GM10847 (cell line): ENCODE results near the gene ARAP1.
A peak's percentile ranks its signal among the peaks of the same experiment; 100 is the strongest.

Experiments used
- POLR2A ChIP-seq: IDR thresholded peaks from 2 replicates; pipeline ENCODE4 v1.6.1; 2011; ENCODE audit not compliant: insufficient read length; ENCODE audit errors: extremely low read depth

Gene ARAP1

DNA sequence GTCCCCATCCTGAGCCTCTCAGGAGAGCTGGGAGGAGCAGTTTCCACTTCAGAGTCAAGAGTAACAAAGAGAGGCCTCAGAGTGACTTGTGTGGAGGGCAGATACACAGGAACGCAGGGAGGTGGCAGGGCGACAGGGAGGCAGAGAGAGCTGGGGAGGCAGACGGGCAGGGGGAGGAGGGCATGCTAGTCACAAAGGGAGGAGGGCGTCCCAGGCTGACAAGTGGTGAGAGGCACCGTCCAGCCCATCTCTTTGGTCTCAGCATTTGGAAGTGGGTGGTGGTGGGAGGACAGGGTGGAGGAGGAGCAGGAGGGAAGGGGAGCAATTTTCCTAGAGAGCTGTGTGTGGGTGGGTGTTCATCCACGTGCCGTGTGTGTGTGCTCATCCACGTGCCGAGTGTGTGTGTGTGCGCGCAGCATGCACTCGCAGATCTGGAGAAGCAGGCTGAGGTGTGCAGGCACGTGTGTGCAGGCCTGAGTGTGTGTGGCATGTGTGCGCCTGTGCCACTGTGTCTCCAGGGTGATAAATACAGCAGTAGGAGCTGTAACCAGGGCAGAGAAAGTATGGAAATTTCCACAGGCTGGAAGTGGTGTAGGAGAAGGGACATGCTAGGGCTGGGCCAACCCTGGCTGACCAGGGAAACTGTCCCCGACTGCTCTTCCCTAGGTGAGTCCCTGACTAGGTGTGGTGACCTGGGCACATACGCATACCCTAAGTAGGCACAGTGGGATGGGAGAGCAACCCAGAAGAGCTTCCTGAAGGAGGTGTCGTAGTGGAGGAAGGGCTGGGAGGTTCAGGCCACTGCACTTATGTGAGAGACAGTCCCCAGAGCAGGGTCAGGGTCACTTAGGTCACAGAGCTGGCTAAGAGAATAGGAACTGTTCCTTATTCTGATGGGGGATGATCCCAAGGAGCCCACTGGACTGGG is 70.7 kb downstream of the ARAP1 start:
- peak; percentile 19 for TF ChIP-seq POLR2A

- TF ChIP-seq POLR2A: no peak
These were observed 71.5 kb downstream of the ARAP1 start for GRCh38 chr11:72680624-72681158.

GRCh38 chr11:72679869-72680268 is 72.3 kb downstream of the ARAP1 start:
- TF ChIP-seq POLR2A: no peak

DNA sequence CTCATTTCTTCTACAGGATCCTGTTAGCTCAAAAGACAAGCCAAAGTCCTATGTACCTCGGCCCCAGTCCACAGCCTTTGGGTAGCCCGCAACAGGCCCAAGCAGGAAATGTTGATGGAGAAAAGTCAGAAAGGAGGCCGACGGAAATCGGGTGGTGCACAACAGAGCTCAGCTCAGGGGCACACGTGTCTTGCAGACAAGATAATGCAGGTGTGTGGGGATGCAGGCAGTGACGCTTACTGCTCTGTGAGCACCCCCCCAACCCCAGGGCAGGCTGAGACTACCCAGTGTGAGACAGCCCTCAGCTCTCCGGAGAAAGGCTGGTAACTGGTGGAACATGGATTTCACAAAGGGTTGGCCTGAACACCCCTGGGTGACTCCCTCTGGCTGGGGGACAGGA is 73.7 kb downstream of the ARAP1 start:
- no peak for TF ChIP-seq POLR2A

GRCh38 chr11:72676861-72677341 is 75.3 kb downstream of the ARAP1 start:
- TF ChIP-seq POLR2A: no peak

DNA sequence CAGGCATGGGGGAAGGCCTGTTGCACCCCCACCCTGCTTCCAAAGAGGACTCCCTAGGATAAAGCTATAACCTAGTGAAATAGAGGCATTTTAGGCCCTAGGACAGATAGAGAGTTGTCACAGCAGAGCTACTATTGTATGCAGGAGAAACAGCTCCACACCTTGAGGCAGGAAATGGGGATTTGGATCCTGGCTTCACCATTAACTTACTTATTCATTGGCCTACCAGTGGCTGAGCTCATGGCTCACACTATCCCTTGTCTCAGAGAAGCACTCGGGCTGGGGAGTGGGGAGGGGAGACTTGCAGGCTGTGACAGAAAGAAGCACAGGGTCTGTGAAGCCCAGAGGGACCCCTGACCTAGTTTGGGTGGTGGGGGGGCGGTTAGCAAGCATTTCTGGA is 77.0 kb downstream of the ARAP1 start:
- no peak for TF ChIP-seq POLR2A

DNA sequence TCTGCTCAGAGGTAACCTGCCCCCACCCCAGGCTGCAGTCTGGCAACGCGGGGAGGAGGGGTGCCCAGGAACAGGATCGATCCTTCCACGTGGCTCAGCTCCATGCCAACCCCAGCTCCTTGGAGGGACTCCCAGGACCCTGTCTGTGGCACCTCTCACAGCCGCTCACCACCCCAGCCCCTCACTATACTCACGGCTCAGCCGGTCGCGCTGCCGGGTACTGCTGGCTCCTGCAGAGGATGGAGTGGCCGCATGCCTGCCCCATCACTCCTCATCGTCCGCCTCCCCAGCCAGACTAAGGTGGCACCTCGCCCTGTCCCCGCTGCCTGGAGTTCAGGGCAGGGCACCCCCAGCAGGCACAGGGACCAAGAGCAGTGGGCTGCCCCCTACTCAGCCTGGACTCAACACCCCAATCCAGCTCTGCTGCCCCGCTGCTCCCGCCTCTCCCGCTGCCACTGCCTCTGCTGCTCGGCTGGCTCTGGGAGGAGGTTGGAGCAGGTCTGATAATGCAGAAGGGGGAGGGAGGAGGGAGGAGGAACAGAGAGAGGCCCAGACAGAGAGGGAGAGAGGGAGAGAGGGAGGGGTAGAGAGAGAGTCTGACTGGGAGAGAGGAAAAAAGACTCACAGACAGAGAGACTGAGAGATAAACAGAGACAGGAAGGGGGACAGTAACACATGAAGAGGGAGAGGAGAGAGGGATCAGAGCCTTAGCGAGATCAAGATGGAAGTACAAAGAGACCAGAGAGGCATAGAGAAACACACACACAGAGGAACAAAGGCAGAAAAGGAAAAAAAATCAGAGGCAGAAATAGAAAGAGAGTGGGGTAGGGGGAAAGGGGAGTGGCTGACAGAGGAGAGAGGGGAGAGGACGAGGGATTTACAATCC is 78.0 kb downstream of the ARAP1 start, which contains the start of gene PDE2A:
TSS of gene PDE2A (minus strand) at position 480 of the 886 bp plus-strand sequence. CDS start at position 265, 215 bp downstream.
- no peak for TF ChIP-seq POLR2A

DNA sequence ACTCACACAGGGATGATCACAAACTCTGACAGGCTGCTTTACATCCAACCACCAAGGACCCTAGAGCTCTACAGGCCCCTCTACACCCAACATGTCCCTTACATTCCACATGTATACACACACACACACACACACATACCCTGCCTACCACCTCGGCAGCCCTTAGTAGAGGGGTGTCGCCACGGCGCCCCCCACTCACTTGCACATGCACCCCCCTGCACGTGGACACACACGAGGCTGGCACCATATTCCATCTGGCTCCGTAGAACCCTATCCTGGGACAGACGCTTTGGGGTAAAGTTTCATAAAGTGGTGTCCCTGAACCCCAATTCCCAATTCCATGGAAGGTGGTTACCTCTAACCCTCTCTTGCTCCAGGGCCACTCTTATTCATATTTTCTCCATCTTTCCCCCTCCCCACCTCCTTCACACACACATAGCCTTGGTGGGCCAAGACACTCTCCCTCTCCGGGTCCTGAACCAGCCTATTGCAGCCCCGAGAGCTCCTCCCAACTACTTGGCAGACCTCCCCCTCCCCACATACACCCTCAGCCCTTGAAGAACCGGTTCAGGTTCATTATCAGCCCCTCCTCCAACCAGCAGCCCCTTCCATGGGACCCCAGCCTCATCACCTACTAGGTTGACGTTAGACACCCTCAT is 78.8 kb downstream of the ARAP1 start:
- TF ChIP-seq POLR2A: no peak

DNA sequence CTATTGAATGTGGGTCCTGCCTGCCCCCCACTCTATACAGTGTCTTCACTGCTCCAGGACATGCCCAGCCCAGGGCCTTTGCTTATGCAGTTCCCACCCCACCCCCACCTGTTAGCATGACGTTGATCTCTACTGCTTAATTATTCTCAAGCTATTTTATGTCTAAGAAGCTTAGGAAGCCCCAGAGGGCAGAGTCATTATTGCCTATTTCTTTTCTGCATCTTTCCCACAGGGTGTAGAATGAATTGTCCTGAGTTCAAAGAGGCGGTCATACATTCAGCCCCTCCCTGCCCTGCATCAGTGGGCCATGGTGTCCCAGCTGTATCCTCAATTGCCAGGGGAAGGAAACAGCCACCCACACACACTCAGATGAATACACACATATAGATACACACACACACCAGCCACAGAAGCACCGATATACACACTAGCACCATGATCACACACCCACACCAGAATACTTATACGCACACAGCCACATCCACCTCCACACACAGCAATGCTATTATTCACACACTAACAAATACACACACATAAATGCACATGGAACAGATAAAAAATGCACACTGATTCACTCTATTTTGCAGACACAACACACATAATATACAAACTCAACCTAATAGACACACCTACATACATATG is 79.5 kb downstream of the ARAP1 start:
- no peak for TF ChIP-seq POLR2A

GRCh38 chr11:72671152-72672099 is 80.8 kb downstream of the ARAP1 start:
- TF ChIP-seq POLR2A: no peak

DNA sequence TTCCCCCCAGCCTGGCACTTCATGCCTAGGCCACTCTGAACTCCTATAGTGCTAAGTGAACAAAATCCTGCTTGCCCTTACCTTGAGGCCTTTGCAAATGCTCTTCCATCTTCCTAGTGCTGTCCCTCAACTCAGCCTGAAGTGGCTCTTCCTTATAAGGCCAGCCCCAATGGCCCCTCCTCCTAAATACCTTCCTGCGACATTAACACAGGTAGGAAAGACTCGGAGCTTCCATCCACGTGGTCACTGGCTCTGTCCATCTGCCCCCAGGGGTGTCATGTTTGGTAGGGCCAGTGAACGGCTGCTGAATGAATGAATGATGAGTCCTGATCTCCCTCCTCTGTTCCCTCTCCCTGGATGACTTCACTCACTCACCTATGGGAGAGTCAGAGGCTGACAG is 82.2 kb downstream of the ARAP1 start:
- TF ChIP-seq POLR2A: no peak

DNA sequence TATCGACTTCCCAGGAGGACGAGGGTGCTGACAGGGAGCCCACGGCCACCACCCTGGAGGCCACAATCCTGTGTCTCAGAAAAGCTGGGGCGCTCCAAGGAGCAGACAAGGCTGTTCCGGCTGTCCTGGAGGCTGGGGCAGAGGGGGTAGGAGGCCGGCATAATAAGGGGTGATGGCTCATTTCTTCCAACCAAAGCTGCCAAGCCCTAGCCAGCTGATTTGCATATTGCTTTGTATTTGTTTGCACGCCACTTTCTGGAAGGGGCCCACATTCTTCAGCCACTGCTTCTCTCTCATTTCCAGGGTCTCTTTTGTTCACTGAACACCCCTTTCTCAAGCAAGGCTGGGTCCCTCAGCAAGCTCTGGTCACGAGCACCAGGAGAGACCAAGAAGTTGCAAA is 82.7 kb downstream of the ARAP1 start:
- no peak for TF ChIP-seq POLR2A

DNA sequence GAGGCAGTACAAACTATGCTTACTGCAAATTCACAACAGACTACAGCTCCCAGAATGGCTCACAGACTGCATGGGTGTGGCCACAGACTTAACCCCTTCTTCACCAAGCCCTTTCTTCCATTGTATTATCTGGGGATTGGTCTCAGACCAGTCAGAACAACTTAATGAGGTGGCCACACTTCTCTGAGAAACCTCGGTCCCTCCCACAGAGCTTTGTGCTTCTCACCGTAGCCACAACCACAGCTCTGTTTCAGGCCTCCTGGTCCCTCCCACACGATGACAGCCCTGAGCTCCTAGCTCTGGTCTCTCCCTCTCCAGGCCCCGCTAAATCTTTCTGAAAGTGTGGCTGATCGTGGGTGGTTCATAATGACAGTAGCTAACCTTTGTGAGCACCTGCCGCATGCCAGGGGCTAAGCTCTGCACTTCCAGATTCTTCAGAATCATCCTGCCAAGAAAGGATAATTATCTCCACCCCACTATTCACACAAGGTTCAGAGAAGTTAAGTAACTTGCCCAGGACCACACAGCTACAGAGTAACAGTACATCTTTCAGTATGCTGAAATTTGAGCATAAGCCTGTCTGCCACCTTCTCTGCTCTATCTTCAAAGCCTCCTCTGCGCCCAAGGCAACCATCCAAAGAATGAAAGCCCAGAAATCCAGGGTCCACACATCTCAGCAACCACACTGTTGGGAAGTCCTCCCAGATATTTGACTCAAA is 83.4 kb downstream of the ARAP1 start:
- TF ChIP-seq POLR2A: no peak
